HepG2 (cell line): ENCODE data around the gene PLEKHA3. TPM values are rescaled to one million over a fixed set of nuclear protein-coding genes. Genes with fewer than 3 reads are reported as not detected.
A peak's percentile ranks its signal among the peaks of the same experiment; 100 is the strongest.

ENCODE experiments used
- ATAC-seq: fragments of 200-7000 bp; cut with Tn5 transposase; 3 replicates; pipeline ENCODE4 v1.9.1; 2020; ENCODE audit warnings: mild to moderate bottlenecking, moderate library complexity
- BruUV-seq: library from RNA; stranded (reverse); fragments of 400-500 nt; replicated peaks from 2 replicates; lab custom pipeline; 2021; lab: Mats Ljungman, UMichigan
- CTCF ChIA-PET: fragments of 300-600 bp; formaldehyde crosslinking; extraction: SDS; loops from one replicate; lab custom pipeline; 2021; ENCODE audit warnings: low total read pairs, inconsistent platforms, low intra/inter-chr PET ratio; lab: Yijun Ruan, JAX
- POLR2A ChIA-PET: fragments of 350-600 bp; sonication (Branson Sonifier 250); formaldehyde crosslinking; loops from one replicate; lab custom pipeline; 2020; ENCODE audit warnings: antibody characterized with exemption, inconsistent platforms; lab: Yijun Ruan, JAX
- DNase-seq: peaks from one replicate; pipeline ENCODE4 v3.0.0-alpha.2; 2015; ENCODE audit warnings: low spot score
- FAIRE-seq: peaks from 3 replicates; lab custom pipeline; 2011; peaks lifted over from hg19 to GRCh38; lab: Jason Lieb, UNC
- H2AFZ ChIP-seq: one replicate; pipeline ENCODE4 v1.6.1; 2011; ENCODE audit warnings: low read length, inconsistent platforms
- H3K27ac ChIP-seq: fragments of 300-600 bp; 3 replicates; pipeline ENCODE4 v1.8.0; 2011; ENCODE audit warnings: mixed run types, mild to moderate bottlenecking, mixed read lengths, low read length, inconsistent platforms; ENCODE audit not compliant: insufficient read depth; ENCODE audit errors: extremely low read length
- H3K27me3 ChIP-seq, 2 experiments: fragments of 200-600 bp in 1 of 2; 2 replicates in 1 of 2; 3 replicates in 1 of 2; pipeline versions ENCODE4 v1.6.0 to v1.8.0; 2011; ENCODE audit warnings: low read length in 2 of 2, mild to moderate bottlenecking in 2 of 2, moderate library complexity in 2 of 2, inconsistent platforms in 1 of 2; ENCODE audit not compliant: insufficient read depth in 2 of 2, control insufficient read depth in 1 of 2
- H3K36me3 ChIP-seq, 2 experiments: fragments of 200-600 bp in 1 of 2; replicated peaks in 1 of 2; 2 replicates in 1 of 2; 3 replicates in 1 of 2; pipeline versions ENCODE4 v1.5.1 to v1.8.0; 2011; ENCODE audit warnings: low read length in 2 of 2, inconsistent platforms in 1 of 2; ENCODE audit not compliant: insufficient read depth in 2 of 2, control insufficient read depth in 1 of 2
- H3K4me1 ChIP-seq: 2 replicates; pipeline ENCODE4 v1.5.1; 2012; ENCODE audit warnings: low read length, inconsistent platforms; ENCODE audit not compliant: insufficient read depth
- H3K4me2 ChIP-seq: 2 replicates; pipeline ENCODE4 v1.6.0; 2011; ENCODE audit warnings: low read depth, low read length, inconsistent platforms
- H3K4me3 ChIP-seq, 3 experiments: fragments of 200-600 bp in 1 of 3; sonication (generic), shearing (Covaris generic) in 1 of 3; replicated peaks in 1 of 3; 2 replicates each; pipeline ENCODE4 v1.5.1; 2011 to 2016; ENCODE audit warnings: low read length in 3 of 3, inconsistent platforms in 2 of 3, low read depth in 2 of 3, mild to moderate bottlenecking in 2 of 3, control low read depth in 1 of 3, mixed read lengths in 1 of 3; ENCODE audit not compliant: insufficient read depth in 1 of 3
- H3K79me2 ChIP-seq: one replicate; pipeline ENCODE4 v1.6.1; 2011; ENCODE audit warnings: low read length, inconsistent platforms; ENCODE audit not compliant: insufficient read depth
- H3K9ac ChIP-seq: 2 replicates; pipeline ENCODE4 v1.6.0; 2011; ENCODE audit warnings: mild to moderate bottlenecking, low read depth, low read length, inconsistent platforms; ENCODE audit not compliant: insufficient read depth
- H3K9me3 ChIP-seq: 2 replicates; pipeline ENCODE4 v1.5.1; 2012; ENCODE audit warnings: mild to moderate bottlenecking, low read length
- H4K20me1 ChIP-seq: 2 replicates; pipeline ENCODE4 v1.6.0; 2011; ENCODE audit warnings: inconsistent platforms, mild to moderate bottlenecking, low read length, moderate library complexity; ENCODE audit not compliant: insufficient read depth
- ETV6 ChIP-seq: sonication (generic); formaldehyde crosslinking; conservative IDR thresholded peaks from 2 replicates; pipeline ENCODE4 v1.4.0; 2020; ENCODE audit warnings: missing genetic modification reagents
- HNRNPK ChIP-seq: fragments of 200-400 bp; formaldehyde crosslinking; IDR thresholded peaks from 2 replicates; pipeline ENCODE4 v1.6.1; 2018; ENCODE audit warnings: low read length, low read depth, moderate library complexity, mild to moderate bottlenecking; ENCODE audit not compliant: poor library complexity, severe bottlenecking
- KLF6 ChIP-seq: IDR thresholded peaks from 2 replicates; pipeline ENCODE4 v1.8.0; 2016; ENCODE audit warnings: missing biosample characterization, missing genetic modification reagents
- SAP130 ChIP-seq: IDR thresholded peaks from 2 replicates; pipeline ENCODE4 v1.6.1; 2016; ENCODE audit warnings: low read depth
- SRSF9 ChIP-seq: fragments of 200-400 bp; formaldehyde crosslinking; IDR thresholded peaks from 2 replicates; pipeline ENCODE4 v1.6.1; 2018; ENCODE audit warnings: borderline replicate concordance, mild to moderate bottlenecking, low read depth, low read length; ENCODE audit not compliant: insufficient read depth, poor library complexity, severe bottlenecking
- ZNF337 ChIP-seq: sonication (generic); formaldehyde crosslinking; IDR thresholded peaks from 2 replicates; pipeline ENCODE4 v1.5.1; 2020; ENCODE audit warnings: missing genetic modification reagents, low read depth, mild to moderate bottlenecking, borderline replicate concordance
- ZNF451 ChIP-seq: sonication (generic); formaldehyde crosslinking; IDR thresholded peaks from 2 replicates; pipeline ENCODE4 v1.5.0; 2020; ENCODE audit warnings: mild to moderate bottlenecking, missing genetic modification reagents
- ZNF530 ChIP-seq: sonication (generic); formaldehyde crosslinking; IDR thresholded peaks from 2 replicates; pipeline ENCODE4 v1.5.0; 2020; ENCODE audit warnings: low read depth, mild to moderate bottlenecking, missing genetic modification reagents
- ZNF703 ChIP-seq: sonication (generic); formaldehyde crosslinking; IDR thresholded peaks from 2 replicates; pipeline ENCODE4 v1.5.1; 2020; ENCODE audit warnings: missing genetic modification reagents, mild to moderate bottlenecking, moderate library complexity, borderline replicate concordance
- ZNF878 ChIP-seq: sonication (generic); formaldehyde crosslinking; IDR thresholded peaks from 2 replicates; pipeline ENCODE4 v1.8.1; 2023; ENCODE audit warnings: mild to moderate bottlenecking, missing genetic modification reagents, moderate library complexity
- WGBS: methylation state at CpG from one replicate; pipeline ENCODE4 v1.1.6; 2017; ENCODE audit warnings: low lambda C conversion rate; 5-methylcytosine and 5-hydroxymethylcytosine counted together
- in situ Hi-C: cut with HindIII; loops from 2 replicates; pipeline ENCODE4 v1.10.0; 2017; ENCODE audit warnings: low pct_unique_long_range_greater_than_20kb; ENCODE audit not compliant: extremely low pct_ligation_motif_present
- intact Hi-C: fragments of 100-400 bp; cut with micrococcal nuclease; formaldehyde crosslinking; loops from one replicate; pipeline ENCODE4 v1.10.0; 2022; ENCODE audit not compliant: unreplicated experiment
- polyA plus RNA-seq, 8 experiments: library from polyadenylated mRNA; depleted of rRNA in 3 of 8; stranded (reverse) in 7 of 8; unstranded in 1 of 8; fragments of >200 nt; fragmentation: Illumina TruSeq in 4 of 8; extraction: Trizol in 4 of 8; gene quantifications; 2 replicates each; pipeline versions ENCODE4 v1.2.1 to v1.2.3, GENCODE V29; 2011 to 2016; ENCODE audit warnings: low read depth in 4 of 8, missing spikeins in 1 of 8, mixed read lengths in 1 of 8; ENCODE audit not compliant: insufficient read depth in 1 of 8
- total RNA-seq, 5 experiments: library from RNA; depleted of rRNA; stranded (reverse); fragments of >200 nt; fragmentation: Illumina TruSeq; extraction: Trizol; gene quantifications; 2 replicates each; pipeline ENCODE4 v1.2.3, GENCODE V29; 2016; ENCODE audit warnings: low read depth in 1 of 5
- TF ChIP-seq, protein P1 (sequence below): IDR thresholded peaks from 2 replicates; pipeline ENCODE4 v1.6.1; 2016; ENCODE audit warnings: control low read depth
- TF ChIP-seq, protein P2 (sequence below): sonication (generic); formaldehyde crosslinking; IDR thresholded peaks from 2 replicates; pipeline ENCODE4 v1.4.0; 2020; ENCODE audit warnings: missing genetic modification reagents, borderline replicate concordance

PLEKHA3 gene
- total and polyA plus RNA-seq, 2 of the 13 experiments (the other 11 are each of a cell fraction or from before 2014, with no cell fraction given): 11.7 to 23.1 TPM

- no peak for ATAC-seq
- no peak overlapping the region for H2AFZ ChIP-seq
- ChIA-PET POLR2A (interaction anchor here (1.4 kb wide), 1 partner anchor 10 kb away, joined by 5 read pairs; no protein-coding TSS in a partner anchor), CTCF (no interaction called here)
- no peak overlapping the region for H3K4me2 ChIP-seq
- no peak overlapping the region for H3K4me3 ChIP-seq
- no peaks in the 10 kb centered on the region for H4K20me1 ChIP-seq
- peaks cover 18 to 71% of the 10 kb centered on the region in 2 experiments for H3K36me3 ChIP-seq
- no peaks in the 10 kb centered on the region for H3K79me2 ChIP-seq
- H3K27ac ChIP-seq: no peak overlapping the region
- no peaks in the 10 kb centered on the region for H3K27me3 ChIP-seq
- no peak overlapping the region for H3K9ac ChIP-seq
- BruUV-seq: no TSS peak
- no peak for FAIRE-seq
- no peaks in the 10 kb centered on the region for H3K9me3 ChIP-seq
- TF ChIP-seq KLF6 (no peak), ZNF878 (CRISPR knock-in tag) (no peak), HNRNPK (peak; percentile 91), ZNF337 (no peak), ETV6 (no peak), SRSF9 (peak; percentile 33), ZNF451 (CRISPR knock-in tag) (no peak), ZNF530 (CRISPR knock-in tag) (no peak), SAP130 (CRISPR knock-in tag) (no peak), ZNF703 (CRISPR knock-in tag) (no peak)
- TF ChIP-seq, protein P1, sequence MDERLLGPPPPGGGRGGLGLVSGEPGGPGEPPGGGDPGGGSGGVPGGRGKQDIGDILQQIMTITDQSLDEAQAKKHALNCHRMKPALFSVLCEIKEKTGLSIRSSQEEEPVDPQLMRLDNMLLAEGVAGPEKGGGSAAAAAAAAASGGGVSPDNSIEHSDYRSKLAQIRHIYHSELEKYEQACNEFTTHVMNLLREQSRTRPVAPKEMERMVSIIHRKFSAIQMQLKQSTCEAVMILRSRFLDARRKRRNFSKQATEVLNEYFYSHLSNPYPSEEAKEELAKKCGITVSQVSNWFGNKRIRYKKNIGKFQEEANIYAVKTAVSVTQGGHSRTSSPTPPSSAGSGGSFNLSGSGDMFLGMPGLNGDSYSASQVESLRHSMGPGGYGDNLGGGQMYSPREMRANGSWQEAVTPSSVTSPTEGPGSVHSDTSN (CRISPR knock-in tag): no peak
- TF ChIP-seq, protein P2, sequence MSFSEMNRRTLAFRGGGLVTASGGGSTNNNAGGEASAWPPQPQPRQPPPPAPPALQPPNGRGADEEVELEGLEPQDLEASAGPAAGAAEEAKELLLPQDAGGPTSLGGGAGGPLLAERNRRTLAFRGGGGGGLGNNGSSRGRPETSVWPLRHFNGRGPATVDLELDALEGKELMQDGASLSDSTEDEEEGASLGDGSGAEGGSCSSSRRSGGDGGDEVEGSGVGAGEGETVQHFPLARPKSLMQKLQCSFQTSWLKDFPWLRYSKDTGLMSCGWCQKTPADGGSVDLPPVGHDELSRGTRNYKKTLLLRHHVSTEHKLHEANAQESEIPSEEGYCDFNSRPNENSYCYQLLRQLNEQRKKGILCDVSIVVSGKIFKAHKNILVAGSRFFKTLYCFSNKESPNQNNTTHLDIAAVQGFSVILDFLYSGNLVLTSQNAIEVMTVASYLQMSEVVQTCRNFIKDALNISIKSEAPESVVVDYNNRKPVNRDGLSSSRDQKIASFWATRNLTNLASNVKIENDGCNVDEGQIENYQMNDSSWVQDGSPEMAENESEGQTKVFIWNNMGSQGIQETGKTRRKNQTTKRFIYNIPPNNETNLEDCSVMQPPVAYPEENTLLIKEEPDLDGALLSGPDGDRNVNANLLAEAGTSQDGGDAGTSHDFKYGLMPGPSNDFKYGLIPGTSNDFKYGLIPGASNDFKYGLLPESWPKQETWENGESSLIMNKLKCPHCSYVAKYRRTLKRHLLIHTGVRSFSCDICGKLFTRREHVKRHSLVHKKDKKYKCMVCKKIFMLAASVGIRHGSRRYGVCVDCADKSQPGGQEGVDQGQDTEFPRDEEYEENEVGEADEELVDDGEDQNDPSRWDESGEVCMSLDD (CRISPR knock-in tag): no peak
- no peaks in the 10 kb centered on the region for H3K4me1 ChIP-seq
- in situ Hi-C loops: no loop called here
- intact Hi-C loops: no loop called here
- 98% methylated on average over 2 of the region's 2 CpGs for WGBS
- DNase-seq: no peak
Observed at GRCh38 chr2:178436662-178437061, 43.6 kb upstream of the PLEKHA3 start.
